Measurements from ENCODE around the gene EXOC6B.
"Not testable (repeated sequence)": the region's sequence is repeated elsewhere in the genome, so short reads cannot be mapped to it uniquely, and the experiment has no call there.

EXOC6B gene

GRCh38 chr2:72583836-72584235 lies 242.0 kb downstream of the EXOC6B start:
- not testable (repeated sequence) for FAIRE-seq

DNA sequence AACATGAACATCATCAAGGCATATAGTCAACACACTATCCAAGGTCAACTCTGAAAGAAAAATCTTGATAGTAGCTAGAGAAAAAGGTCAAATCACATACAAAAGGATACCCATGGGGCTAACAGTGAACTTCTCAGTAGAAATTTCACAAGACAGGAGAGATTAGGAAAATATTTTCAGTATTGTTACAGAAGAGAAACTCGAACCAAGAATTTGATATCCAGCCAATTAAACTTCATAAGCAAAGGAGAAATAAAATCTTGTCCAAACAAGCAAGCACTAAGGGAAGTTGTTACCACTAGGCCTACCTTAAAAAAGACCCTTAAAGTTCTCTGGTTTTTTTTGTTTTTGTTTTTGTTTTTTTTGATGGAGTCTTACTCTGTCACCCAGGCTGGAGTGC lies 242.5 kb downstream of the EXOC6B start:
- no peak for FAIRE-seq

- no peak for FAIRE-seq
These were observed 244.2 kb downstream of the EXOC6B start for GRCh38 chr2:72581560-72582181.

- FAIRE-seq = peak; percentile 94
These were observed 246.1 kb downstream of the EXOC6B start for GRCh38 chr2:72579591-72580180.

DNA sequence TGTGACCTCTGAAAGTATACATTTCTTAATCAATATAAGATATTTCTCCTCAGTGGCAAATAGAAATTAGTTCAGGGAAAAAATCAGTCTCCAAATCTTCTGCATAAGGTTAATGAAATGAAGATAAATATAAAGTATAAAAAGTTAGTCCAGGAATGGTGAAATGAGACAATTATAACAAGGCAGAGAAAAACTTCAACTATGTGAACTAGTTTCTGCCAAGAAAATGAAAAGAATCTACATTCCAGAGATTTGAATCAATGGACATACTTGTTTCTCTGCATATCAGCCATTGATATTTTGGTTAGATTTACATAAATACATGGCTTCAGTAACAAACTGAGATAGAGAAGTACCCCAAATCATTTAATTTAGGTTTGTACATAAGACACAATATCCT lies 249.0 kb downstream of the EXOC6B start:
- no peak for FAIRE-seq

GRCh38 chr2:72576459-72576858 lies 249.4 kb downstream of the EXOC6B start:
- FAIRE-seq = no peak

- FAIRE-seq = no peak
These were observed 250.9 kb downstream of the EXOC6B start for GRCh38 chr2:72574886-72575285.

GRCh38 chr2:72573232-72573631 lies 252.6 kb downstream of the EXOC6B start:
- no peak for FAIRE-seq

GRCh38 chr2:72572501-72572900 lies 253.3 kb downstream of the EXOC6B start:
- FAIRE-seq = peak; percentile 37

DNA sequence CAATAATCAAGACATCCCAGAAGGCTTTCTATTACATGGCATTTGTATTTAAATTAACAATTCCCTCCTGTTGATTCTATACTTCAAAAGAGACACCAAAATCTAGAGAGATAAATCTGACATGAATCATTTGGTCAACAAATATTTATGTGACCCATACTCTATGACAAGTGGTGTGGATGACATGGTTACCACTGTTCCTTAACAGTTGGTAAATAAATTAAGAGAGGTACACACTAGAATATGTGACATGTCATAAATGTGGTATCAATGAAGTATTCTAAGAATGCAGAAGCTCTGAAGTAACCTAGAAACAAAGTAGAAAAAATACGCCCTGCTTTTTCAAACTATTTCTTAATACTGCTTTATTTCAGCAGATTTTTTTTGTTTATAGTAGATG lies 255.4 kb downstream of the EXOC6B start:
- no peak for FAIRE-seq

GRCh38 chr2:72562451-72563153 lies 263.2 kb downstream of the EXOC6B start:
- FAIRE-seq = no peak

DNA sequence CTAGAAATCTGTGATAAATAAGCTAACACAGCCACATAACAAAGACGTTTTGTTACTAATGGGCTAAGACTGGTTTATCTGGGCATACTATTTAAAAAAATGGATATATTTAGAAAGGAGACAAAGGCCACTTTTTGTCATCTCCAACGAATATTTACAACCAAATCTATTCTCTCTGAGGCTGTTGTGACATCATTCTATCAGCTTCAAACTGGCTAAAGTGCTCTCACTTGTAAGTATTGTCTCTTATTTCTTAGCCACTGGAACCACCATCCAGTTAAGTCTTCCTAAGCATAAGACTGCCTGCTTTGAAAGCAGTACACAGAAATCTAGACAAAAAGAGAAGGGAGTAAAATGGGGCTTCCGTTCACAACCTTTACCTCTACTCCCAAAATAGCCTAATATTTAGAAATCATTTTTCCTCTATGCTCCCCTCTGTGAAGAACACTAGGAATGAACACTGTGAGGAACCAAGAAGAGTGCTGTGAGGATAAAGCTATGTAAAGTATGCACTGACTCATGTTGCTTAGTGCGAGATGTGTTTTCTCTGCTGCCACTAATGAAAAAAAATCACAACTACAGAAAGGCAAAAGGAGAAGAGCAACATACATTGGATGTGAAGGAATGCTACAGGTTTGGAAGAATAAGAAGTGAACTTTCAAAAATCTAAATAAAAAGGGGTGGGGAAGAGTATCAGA lies 264.1 kb downstream of the EXOC6B start:
- FAIRE-seq = no peak

DNA sequence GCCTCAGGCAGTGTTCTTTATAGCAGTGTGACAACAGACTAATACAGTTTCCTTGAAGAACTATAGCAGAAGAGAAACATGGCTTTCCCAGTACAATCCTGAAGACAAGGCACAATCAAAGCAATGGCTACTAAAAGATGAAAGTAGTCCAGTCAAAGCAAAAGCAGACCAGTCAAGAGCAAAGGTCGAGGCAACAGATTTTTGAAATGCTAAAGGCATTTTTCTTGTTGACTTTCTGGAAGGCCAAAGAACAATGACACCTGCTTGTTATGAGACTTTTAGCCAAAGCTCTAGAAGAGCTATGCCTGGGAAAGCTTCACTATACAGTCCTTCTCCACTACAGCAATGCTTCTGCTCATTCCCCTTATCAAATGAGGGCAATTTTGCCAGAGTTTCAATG lies 269.9 kb downstream of the EXOC6B start:
- no peak for FAIRE-seq

- not testable (repeated sequence) for FAIRE-seq
These were observed 270.5 kb downstream of the EXOC6B start for GRCh38 chr2:72555363-72555762.

GRCh38 chr2:72554910-72555309 lies 270.9 kb downstream of the EXOC6B start:
- FAIRE-seq = not testable (repeated sequence)

- FAIRE-seq = no peak
These were observed 271.5 kb downstream of the EXOC6B start for GRCh38 chr2:72554381-72554780.

GRCh38 chr2:72548081-72548764 lies 277.6 kb downstream of the EXOC6B start:
- no peak for FAIRE-seq

- no peak for FAIRE-seq
These were observed 280.0 kb downstream of the EXOC6B start for GRCh38 chr2:72545790-72546189.

- no peak for FAIRE-seq
These were observed 281.3 kb downstream of the EXOC6B start for GRCh38 chr2:72544554-72544953.

GRCh38 chr2:72543497-72544216 lies 282.2 kb downstream of the EXOC6B start:
- no peak for FAIRE-seq

DNA sequence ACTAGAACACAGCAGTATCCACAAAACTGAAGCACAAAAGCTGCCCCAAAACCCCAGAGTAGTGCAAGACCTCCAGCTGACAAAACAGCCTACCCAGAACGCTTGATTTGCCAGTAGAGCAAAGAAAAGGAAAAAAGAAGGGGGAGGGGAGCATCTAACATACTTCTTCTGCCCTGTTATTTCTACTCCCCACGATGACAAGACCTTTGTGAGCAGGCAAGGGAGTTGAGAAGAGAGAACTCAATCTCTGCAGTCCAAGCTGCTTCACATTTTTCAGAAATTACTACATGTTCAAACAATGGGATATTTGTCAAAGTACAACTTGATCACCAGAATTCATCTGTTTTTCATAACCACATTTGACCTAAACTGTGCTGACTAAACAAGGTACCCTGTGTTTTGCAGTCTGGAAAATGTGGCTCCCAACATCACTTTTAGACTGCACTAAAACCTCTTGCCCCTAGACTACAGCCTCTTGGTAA lies 286.7 kb downstream of the EXOC6B start:
- FAIRE-seq = no peak

DNA sequence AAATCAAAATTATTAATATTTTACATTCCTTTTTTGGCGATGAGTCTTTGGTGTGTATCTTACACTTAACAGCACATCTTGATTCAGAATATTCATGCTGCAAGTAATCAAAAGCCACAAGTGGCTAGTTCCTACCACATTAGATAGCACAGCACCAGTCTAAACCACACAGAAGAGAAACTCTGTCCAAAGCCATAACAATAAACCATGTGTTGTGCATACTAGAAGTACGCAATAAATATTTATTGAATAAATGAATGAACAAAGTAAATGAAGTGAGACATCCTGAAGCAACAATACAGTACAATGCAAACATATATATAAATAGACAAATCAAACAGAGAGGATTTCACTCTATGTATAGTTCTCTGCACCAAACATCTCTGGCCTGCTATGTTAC lies 287.3 kb downstream of the EXOC6B start:
- FAIRE-seq = no peak
